GM10266 (cell line): ENCODE results near the gene ZRANB3.

Experiments
- DNase-seq: peaks from one replicate; pipeline ENCODE4 v3.0.0; 2012; ENCODE audit errors: extremely low spot score
- CTCF ChIP-seq: IDR thresholded peaks from 2 replicates; pipeline ENCODE4 v1.5.1; 2012; ENCODE audit warnings: mild to moderate bottlenecking, low read depth; ENCODE audit not compliant: control insufficient read depth, insufficient read depth; ENCODE audit errors: missing control alignments

ZRANB3 gene

GRCh38 chr2:135252805-135253458, 278.1 kb downstream of the ZRANB3 start:
- no peak for TF ChIP-seq CTCF
- no peak for DNase-seq

- TF ChIP-seq CTCF: no peak
- no peak for DNase-seq
Observed at GRCh38 chr2:135248611-135249010, 282.4 kb downstream of the ZRANB3 start.

GRCh38 chr2:135246711-135247270, 284.2 kb downstream of the ZRANB3 start:
- DNase-seq: no peak
- TF ChIP-seq CTCF: no peak

GRCh38 chr2:135245071-135245470, 285.9 kb downstream of the ZRANB3 start:
- DNase-seq: no peak
- TF ChIP-seq CTCF: no peak

GRCh38 chr2:135238651-135239050, 292.4 kb downstream of the ZRANB3 start:
- DNase-seq: no peak
- TF ChIP-seq CTCF: no peak

GRCh38 chr2:135230150-135230549, 300.9 kb downstream of the ZRANB3 start:
- DNase-seq: no peak
- TF ChIP-seq CTCF: no peak

GRCh38 chr2:135227386-135227785, 303.6 kb downstream of the ZRANB3 start:
- no peak for TF ChIP-seq CTCF
- DNase-seq: no peak
